GM18867 (cell line): Measurements from ENCODE around the gene SYTL5.
A peak's percentile ranks its signal among the peaks of the same experiment; 100 is the strongest.
"Not testable (repeated sequence)": the region's sequence is repeated elsewhere in the genome, so short reads cannot be mapped to it uniquely, and the experiment has no call there.

Source experiments
- ATAC-seq: cut with Tn5 transposase; IDR thresholded peaks from one replicate; pipeline ENCODE4 v1.9.1; 2021; ENCODE audit warnings: mild to moderate bottlenecking, moderate library complexity; ENCODE audit not compliant: unreplicated experiment

SYTL5 gene

DNA sequence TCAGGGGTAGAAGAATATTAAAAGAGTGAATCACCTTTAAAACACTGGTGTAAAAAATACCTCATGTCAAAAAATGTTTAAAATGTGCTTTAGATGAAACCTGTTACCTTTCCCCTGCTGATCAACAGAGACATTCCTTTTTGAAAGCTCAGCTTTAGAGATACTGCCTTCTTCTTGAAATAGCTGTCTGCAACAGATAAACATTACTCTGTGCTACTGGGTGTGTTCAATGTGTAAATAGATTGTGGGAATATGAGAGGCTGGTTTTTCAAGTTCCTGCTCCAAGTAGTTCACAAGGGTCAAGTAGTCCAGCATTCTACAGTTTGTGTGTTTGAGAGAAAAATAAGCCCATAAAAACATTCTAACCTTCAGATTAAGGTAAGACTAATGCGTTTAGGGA lies at the start of gene SYTL5:
TSS of gene SYTL5 (plus strand) at position 263 of the 400 bp plus-strand sequence. CDS start 27,337 bp downstream, outside the sequence.
- no peak for ATAC-seq

GRCh38 chrX:37958525-37959211 lies 47.7 kb upstream of the SYTL5 start:
- ATAC-seq: no peak

GRCh38 chrX:37959212-37960021 lies 46.9 kb upstream of the SYTL5 start:
- no peak for ATAC-seq

DNA sequence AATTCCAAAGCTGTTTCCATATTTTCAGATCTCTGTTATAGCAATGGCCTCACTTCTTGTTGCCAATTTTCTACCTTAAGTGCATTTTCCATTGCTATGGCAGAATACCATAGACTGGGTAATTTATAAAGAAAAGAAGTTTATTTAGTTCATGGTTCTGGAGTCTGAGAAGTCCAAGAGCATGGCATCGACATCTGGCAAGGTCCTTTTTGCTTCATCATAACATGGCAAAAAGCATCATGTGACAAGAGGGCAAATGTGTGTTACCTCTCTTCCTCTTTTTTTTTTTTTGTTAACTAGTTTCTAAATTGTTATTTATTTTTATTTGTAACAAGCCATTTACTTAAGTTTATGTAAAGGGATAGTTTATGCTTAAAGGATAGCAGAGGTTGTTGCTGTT lies 45.2 kb upstream of the SYTL5 start:
- no peak for ATAC-seq

DNA sequence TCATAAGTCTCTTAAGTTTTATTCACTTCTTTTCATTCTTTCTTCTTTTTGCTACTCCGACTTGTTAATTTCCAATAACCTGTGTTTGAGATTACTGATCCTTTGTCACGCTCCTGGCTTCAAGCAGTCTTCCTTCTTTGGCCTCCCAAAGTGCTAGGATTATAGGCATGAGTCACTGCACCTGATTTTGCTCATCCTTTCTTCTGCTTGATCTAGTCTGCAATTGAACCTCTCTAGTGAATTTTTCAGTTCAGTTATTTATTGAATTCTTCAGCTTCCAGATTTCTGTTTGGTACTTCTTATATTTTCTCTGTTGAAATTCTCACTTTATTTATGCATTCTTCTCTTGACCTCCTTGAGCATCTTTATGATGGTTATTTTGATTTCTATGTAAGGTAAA lies 38.6 kb upstream of the SYTL5 start:
- ATAC-seq: no peak

DNA sequence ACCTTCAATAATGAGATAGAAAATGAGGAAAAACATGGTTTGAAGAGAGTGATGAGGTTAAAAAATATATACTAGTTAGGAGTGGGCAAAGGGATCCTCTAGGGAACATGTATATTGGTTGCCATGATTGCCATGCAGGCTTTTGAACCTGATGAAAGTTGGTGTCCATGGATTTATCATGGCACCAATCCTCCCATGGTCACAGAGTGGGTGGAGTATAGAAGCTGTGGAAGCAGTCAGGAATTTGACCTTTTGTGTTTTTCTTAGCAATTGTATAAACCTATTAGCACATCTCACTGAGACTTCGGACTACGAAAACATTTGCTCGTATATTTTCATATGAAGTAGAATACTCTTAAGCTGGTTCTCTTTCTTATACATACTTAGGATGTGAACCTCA lies 30.9 kb upstream of the SYTL5 start:
- no peak for ATAC-seq

GRCh38 chrX:37976153-37976552 lies 30.2 kb upstream of the SYTL5 start:
- ATAC-seq: no peak

GRCh38 chrX:37984880-37985279 lies 21.5 kb upstream of the SYTL5 start:
- no peak for ATAC-seq

DNA sequence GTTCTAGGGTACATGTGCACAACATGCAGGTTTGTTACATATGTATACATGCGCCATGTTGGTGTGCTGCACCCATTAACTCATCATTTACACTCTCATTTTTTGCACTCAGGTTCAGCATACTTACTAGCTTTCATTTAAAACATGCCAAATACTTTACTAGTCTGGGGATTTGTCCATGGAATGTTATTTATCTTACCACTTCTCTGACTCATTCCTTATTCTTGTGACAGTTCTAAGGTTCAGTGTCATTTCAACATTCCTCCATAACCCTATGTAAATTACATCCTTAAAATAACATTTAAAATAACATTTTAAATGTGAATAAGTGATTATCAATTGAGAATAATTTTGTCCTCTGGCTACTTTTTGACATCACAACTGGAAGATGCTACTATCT lies 19.5 kb upstream of the SYTL5 start:
- no peak for ATAC-seq

DNA sequence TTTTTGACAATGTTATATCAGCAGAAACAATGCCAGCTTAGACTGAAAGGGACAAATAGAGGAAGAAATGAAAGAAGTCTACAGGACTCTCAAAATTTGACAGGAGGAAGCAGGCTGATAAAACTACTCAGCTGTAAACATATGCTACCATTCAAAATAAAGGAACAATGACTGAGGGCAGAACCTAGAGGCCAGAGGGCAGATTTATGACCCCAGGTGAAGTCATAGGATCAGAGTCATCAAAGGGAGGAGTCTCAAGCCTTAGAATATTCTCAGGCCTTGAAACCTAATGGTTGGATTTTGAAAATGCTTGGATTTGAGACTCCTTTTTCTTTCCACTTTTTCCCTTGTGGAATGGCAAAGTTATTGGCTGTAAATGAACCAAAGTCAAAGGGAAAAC lies 17.0 kb upstream of the SYTL5 start:
- no peak for ATAC-seq

DNA sequence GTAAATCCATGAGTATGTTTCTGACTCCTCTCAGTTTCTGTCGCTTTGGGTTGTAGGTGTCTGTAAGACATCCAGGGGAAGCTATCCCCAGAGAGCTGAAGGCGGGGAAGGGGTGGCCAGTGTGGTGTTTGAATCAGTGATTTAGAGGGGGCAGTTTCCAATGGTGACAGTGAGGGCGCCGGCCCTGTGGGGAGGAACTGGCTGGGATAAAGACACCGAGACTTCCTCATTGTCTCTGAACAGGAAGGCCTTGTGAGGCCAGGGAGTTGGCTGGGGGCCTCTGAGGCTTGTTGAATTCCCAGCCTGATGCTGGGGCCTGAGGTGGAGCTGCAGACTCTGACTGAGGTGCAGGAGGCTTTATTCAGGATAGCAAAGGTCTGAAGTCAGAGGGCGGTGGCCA lies 15.1 kb upstream of the SYTL5 start:
- ATAC-seq: not testable (repeated sequence)

DNA sequence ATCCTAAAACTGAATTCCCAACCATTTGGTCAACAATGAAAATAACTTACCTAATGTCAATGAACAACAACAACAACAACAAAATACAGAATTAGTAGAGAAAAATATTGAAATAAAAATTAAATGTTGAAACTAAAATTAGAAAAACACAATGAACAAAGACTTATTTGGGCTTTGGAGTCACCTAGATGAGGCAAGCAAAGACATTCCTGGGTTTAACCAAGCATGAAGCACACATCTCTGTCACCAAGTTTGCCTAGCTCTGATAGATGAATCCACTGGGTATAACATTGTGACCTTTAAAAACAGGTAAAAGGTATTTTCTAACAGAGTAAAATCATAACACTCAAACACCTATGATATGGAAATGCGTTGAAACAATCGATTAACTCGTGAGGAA lies 13.2 kb upstream of the SYTL5 start:
- ATAC-seq: no peak

GRCh38 chrX:37993837-37994619 lies 12.3 kb upstream of the SYTL5 start:
- ATAC-seq: peak; percentile 90

DNA sequence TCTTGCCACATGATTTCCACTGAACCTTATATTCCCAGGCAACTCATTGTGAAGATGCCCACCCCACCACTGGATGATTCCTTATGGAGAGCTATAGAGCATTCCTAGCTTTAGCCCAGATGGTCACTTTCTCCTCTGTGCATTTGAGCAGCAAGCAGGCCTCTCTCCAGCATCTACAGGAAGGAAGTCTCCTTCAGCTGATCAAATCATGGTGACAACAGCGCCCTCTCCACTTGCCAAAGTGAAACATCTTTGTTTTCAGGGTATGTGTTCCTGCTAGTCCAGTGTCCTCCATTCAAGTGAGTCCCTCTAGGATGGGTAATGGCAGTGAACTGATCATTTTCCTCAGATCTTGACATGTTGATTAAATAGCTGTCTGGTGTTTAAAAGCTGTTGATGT lies 10.9 kb upstream of the SYTL5 start:
- no peak for ATAC-seq

- no peak for ATAC-seq
Observed at GRCh38 chrX:37997096-37997495, 9.3 kb upstream of the SYTL5 start.

- no peak for ATAC-seq
Observed at GRCh38 chrX:37998586-37999262, 7.6 kb upstream of the SYTL5 start.

GRCh38 chrX:38000706-38001105 lies 5.6 kb upstream of the SYTL5 start:
- ATAC-seq: no peak

DNA sequence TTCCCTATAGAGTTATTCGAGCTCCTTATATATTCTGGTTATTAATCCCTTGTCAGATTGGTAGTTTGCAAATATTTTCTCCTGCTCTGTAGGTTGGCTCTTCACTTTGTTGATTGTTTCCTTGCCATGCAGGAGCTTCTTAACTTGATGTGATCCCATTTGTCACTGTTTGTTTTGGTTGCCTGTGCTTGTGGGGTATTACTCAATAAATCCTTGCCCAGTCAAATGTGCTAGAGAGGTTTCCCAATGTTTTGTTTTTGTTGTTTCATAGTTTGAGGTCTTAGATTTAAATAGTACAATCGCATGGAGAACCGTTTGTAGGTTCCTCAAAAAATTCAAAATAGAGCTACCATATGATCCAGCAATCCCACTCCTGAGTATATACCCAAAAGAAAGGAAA lies 2.3 kb upstream of the SYTL5 start:
- no peak for ATAC-seq

- ATAC-seq: no peak
Observed at GRCh38 chrX:38006778-38007177, 425 bp downstream of the SYTL5 start.

DNA sequence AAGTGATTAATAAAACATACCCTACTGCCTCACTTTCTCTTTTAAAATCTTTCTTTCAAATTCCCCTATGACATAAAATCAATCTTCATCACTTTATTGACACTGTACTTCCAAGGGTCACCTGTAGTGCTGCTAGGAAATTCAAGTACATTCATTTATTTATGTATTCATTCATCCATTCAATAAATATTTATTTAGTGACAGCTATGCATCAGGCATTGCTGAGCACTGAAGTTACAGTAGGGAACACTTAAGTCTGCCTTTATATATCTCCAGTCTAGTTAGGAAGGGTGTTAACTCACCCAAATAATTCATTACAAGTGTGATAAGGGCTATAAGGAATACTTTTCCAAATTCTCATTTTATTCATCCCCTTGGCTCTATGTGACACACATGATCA lies 2.3 kb downstream of the SYTL5 start:
- no peak for ATAC-seq

- ATAC-seq: no peak
Observed at GRCh38 chrX:38009641-38010040, 3.3 kb downstream of the SYTL5 start.
